WERI-Rb-1 (cell line): Measurements from ENCODE around the gene HIP1R.

ENCODE experiments used
- DNase-seq: peaks from one replicate; pipeline ENCODE4 v3.0.0-alpha.2; 2020
- H3K27ac ChIP-seq: fragments of 250-450 bp; sonication (Bioruptor Pico); 2 replicates; pipeline ENCODE4 v1.5.1; 2020; ENCODE audit warnings: mild to moderate bottlenecking, moderate library complexity
- H3K27me3 ChIP-seq: fragments of 250-450 bp; sonication (Bioruptor Pico); 2 replicates; pipeline ENCODE4 v1.5.1; 2021; ENCODE audit warnings: mild to moderate bottlenecking, low read depth, moderate library complexity; ENCODE audit not compliant: insufficient read depth, severe bottlenecking
- H3K36me3 ChIP-seq: fragments of 250-450 bp; sonication (Bioruptor Pico); 2 replicates; pipeline ENCODE4 v1.5.1; 2020; ENCODE audit warnings: mild to moderate bottlenecking, moderate library complexity
- H3K4me3 ChIP-seq: 2 replicates; pipeline ENCODE4 v1.5.1; 2011; ENCODE audit warnings: low read depth, mild to moderate bottlenecking, control low read depth, low read length
- H3K9me3 ChIP-seq: fragments of 250-450 bp; sonication (Bioruptor Pico); 2 replicates; pipeline ENCODE4 v1.5.1; 2021; ENCODE audit warnings: mild to moderate bottlenecking, moderate library complexity; ENCODE audit not compliant: severe bottlenecking
- TF ChIP-seq, protein P1 (sequence below): IDR thresholded peaks from 2 replicates; pipeline ENCODE4 v1.5.1; 2011; ENCODE audit warnings: low read depth, mild to moderate bottlenecking, control low read depth, inconsistent platforms, low read length

HIP1R gene

DNA sequence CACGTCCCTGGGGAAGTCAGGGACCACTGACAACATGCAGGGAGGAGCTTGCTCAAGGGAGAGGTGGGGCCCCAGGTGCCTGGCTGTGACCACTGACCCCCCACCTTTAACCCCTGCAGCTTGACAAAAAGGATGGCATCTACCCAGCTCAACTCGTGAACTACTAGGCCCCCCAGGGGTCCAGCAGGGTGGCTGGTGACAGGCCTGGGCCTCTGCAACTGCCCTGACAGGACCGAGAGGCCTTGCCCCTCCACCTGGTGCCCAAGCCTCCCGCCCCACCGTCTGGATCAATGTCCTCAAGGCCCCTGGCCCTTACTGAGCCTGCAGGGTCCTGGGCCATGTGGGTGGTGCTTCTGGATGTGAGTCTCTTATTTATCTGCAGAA is 26.3 kb downstream of the HIP1R start:
- TF ChIP-seq, protein P1, sequence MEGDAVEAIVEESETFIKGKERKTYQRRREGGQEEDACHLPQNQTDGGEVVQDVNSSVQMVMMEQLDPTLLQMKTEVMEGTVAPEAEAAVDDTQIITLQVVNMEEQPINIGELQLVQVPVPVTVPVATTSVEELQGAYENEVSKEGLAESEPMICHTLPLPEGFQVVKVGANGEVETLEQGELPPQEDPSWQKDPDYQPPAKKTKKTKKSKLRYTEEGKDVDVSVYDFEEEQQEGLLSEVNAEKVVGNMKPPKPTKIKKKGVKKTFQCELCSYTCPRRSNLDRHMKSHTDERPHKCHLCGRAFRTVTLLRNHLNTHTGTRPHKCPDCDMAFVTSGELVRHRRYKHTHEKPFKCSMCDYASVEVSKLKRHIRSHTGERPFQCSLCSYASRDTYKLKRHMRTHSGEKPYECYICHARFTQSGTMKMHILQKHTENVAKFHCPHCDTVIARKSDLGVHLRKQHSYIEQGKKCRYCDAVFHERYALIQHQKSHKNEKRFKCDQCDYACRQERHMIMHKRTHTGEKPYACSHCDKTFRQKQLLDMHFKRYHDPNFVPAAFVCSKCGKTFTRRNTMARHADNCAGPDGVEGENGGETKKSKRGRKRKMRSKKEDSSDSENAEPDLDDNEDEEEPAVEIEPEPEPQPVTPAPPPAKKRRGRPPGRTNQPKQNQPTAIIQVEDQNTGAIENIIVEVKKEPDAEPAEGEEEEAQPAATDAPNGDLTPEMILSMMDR, result no peak
- no peak overlapping the region for H3K4me3 ChIP-seq
- DNase-seq, result no peak
- H3K27ac ChIP-seq, result peak overlapping the region; percentile 73
- H3K27me3 ChIP-seq, result no peaks in the 10 kb centered on the region
- H3K36me3 ChIP-seq, result peaks cover 64% of the 10 kb centered on the region
- no peaks in the 10 kb centered on the region for H3K9me3 ChIP-seq

DNA sequence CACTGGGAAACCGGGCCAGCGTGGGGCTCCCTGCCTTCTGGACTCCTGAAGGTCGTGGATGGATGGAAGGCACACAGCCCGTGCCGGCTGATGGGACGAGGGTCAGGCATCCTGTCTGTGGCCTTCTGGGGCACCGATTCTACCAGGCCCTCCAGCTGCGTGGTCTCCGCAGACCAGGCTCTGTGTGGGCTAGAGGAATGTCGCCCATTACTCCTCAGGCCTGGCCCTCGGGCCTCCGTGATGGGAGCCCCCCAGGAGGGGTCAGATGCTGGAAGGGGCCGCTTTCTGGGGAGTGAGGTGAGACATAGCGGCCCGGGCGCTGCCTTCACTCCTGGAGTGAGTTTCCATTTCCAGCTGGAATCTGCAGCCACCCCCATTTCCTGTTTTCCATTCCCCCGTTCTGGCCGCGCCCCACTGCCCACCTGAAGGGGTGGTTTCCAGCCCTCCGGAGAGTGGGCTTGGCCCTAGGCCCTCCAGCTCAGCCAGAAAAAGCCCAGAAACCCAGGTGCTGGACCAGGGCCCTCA is 26.9 kb downstream of the HIP1R start:
- no peak overlapping the region for H3K4me3 ChIP-seq
- no peaks in the 10 kb centered on the region for H3K9me3 ChIP-seq
- TF ChIP-seq, protein P1, result no peak
- peaks cover 68% of the 10 kb centered on the region for H3K36me3 ChIP-seq
- H3K27me3 ChIP-seq, result no peaks in the 10 kb centered on the region
- DNase-seq, result no peak
- H3K27ac ChIP-seq, result peak overlapping the region; percentile 73

DNA sequence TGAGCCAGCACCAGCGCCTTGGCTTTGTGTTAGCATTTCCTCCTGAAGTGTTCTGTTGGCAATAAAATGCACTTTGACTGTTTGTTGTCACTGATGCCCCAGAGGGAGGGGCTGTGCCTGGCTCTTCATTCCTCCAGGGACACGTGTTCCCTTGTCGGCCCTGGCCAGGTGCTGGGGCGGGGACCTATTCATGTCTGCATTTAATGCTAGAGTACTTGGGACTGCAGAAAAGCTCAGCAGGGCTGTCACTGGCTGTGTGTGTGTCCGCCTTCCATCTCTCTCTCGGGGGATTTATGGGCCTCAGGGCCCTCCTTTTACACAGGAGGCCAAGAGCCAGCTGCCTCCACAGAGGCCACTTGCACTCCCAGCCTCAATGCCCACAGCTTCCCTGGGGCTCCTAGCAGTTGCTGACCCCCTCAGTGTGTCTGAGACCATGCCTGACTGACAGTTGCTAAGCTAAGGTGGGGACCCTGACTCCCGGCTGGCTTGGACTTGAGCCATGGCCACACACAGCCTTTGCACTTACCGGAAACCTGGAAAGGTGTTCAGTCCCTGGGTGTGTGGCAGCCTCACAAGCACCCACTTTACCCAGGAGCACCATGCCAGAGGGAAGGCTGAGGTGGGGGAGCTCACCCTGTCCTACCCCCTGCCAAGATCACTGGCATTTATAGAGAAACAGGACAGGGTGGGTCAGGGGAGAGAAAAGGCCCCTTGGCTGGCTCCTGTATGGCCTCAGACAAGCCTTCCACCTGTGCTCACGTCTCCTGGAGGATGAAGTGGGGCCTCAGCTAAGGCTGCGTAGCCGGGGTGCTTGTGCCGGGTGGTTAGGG is 27.8 kb downstream of the HIP1R start:
- H3K27ac ChIP-seq, result peak overlapping the region; percentile 59
- H3K9me3 ChIP-seq, result no peaks in the 10 kb centered on the region
- DNase-seq, result peak; percentile 76
- H3K4me3 ChIP-seq, result no peak overlapping the region
- H3K27me3 ChIP-seq, result no peaks in the 10 kb centered on the region
- peaks cover 69% of the 10 kb centered on the region for H3K36me3 ChIP-seq
- TF ChIP-seq, protein P1, result no peak

DNA sequence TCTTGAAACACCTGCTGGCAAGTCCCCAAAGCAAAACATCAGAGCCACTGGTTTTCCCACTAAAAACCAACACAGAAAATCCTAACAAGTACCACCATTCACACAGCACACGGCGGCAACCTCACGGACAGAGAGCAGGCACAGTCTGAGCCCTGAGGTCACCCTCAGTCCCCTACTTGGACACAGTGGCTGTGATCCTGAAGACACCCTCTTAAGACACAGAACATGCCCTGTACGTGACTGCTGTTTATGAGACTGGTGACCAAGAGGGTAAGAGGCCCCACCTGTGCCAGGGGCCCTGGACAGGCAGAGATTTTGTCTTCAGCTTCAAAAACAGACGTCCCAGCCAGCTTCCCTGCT is 29.6 kb downstream of the HIP1R start:
- H3K36me3 ChIP-seq, result peaks cover 83% of the 10 kb centered on the region

DNA sequence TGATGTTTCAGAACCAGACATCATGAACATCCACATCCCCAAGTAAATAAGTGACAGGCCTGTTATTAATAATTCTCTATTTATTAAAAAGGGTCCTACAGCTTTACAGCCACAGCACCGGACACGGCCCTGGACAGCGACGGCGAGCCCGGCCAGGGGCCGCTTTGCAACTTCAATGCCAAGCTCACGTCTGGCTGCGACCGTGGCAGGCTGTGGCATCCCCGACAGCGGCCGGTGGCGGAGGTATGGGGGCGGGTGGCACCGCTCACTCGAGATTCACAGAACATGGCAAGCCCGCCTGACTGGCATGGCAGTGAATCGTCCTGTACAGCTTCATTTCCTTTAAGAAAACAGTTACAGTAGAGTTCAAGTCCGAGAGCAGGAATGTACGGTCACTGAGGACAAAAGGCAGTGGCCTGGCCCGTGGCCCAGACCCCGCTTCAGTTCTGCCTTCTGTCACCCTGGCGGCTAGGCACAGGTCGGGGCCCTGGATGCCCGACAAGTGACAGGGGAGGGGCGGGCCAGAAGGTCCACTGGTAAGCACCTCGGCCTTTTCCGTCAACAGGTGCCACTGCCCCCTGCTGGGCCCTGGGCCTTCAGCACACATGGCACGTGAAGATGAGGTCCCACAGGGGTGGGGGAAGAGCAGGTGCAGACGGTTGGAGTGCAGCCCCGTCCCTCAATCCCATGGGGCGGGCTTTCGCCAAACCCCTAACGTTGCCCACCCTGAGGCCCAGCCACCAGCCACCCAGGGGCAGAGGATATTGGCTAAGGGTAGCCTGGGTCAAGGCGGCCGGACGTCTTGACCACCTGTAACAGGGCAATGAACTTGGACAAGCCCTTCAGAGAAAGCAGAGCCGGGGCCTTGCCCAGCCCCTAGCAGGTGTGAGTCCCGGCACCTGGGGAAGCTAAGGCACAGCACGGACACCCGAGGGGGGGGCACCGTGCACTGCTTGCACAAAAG is 30.3 kb downstream of the HIP1R start:
- TF ChIP-seq, protein P1, result peak; percentile 77
- no peaks in the 10 kb centered on the region for H3K9me3 ChIP-seq
- H3K4me3 ChIP-seq, result no peak overlapping the region
- H3K36me3 ChIP-seq, result peaks cover 90% of the 10 kb centered on the region
- peak; percentile 82 for DNase-seq
- no peak overlapping the region for H3K27ac ChIP-seq
- no peaks in the 10 kb centered on the region for H3K27me3 ChIP-seq

More for the DNA sequence above, 29.6 kb downstream of the HIP1R start:
- Histone ChIP-seq H3K9me3 (no peaks in the 10 kb centered on the region), H3K27me3 (no peaks in the 10 kb centered on the region), H3K27ac (no peak overlapping the region), H3K4me3 (no peak overlapping the region)
- DNase-seq, result no peak
- TF ChIP-seq, protein P1, result no peak
